Measurements from ENCODE around the gene TSPAN7. TPM values are rescaled to one million over a fixed set of nuclear protein-coding genes. Genes with fewer than 3 reads are reported as not detected.

TSPAN7 gene
- total RNA-seq, 1 donor from 2014 or later = 25.6 TPM

DNA sequence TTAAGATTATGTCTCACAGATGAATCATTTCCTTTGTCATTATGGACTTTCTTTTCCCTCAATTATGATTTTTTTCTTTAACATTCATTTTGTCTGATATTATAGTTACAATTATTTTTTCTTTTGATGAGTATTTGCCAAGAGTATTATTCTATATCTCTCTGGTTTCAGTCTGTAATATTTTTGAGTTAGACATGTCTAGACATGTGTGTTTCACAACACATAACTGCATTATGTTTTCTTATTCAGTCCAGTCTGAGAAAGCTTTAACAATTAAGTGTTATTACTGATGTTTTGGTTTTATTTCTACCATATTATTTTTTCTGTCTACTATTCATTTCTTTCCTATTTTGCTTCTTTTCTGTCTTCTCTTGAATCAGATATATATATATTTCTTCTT, 131.6 kb downstream of the TSPAN7 start:
- Histone ChIP-seq H3K27ac (ENCODE audit: low read depth, low read length) (no peak overlapping the region), H3K4me1 (ENCODE audit: control insufficient read depth in 3 of 3, insufficient read depth in 3 of 3, low read length in 3 of 3) (peaks cover 0 to 3% (median 0%) of the 10 kb centered on the region in 3 donors), H3K27me3 (ENCODE audit: control insufficient read depth in 3 of 3, insufficient read depth in 3 of 3, low read length in 3 of 3) (no peaks in the 10 kb centered on the region), H3K36me3 (ENCODE audit: control insufficient read depth in 3 of 3, insufficient read depth in 3 of 3, low read length in 3 of 3) (peaks cover 3 to 5% (median 5%) of the 10 kb centered on the region in 3 donors), H3K4me3 (ENCODE audit: low read length in 3 of 3) (no peak overlapping the region), H3K9me3 (ENCODE audit: control insufficient read depth in 3 of 3, low read length in 3 of 3) (no peaks in the 10 kb centered on the region), H3K9ac (ENCODE audit: low read depth in 1 of 3, low read length in 3 of 3) (no peak overlapping the region)

DNA sequence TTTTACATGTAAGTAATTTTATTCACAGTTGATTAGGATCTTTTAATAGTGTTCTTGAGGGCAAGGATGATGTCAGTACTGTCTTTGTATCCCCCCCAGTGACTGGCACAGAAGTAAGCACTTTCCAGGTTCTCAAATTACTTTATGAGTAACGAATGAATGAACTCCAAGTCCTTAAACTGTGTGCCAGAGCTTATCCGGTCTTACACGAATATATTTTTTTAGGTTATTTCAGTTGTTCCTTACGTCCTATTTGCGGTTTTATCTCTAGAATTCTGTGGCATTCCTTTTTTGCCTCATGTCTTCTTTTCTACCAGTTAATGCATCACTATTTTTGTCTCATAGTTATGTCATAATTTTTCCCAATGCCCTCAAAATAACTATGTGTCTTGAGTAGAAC, 133.1 kb downstream of the TSPAN7 start:
- Histone ChIP-seq H3K4me3 (ENCODE audit: low read length in 3 of 3) (no peak overlapping the region), H3K27me3 (ENCODE audit: control insufficient read depth in 3 of 3, insufficient read depth in 3 of 3, low read length in 3 of 3) (no peaks in the 10 kb centered on the region), H3K9me3 (ENCODE audit: control insufficient read depth in 3 of 3, low read length in 3 of 3) (no peaks in the 10 kb centered on the region), H3K9ac (ENCODE audit: low read depth in 1 of 3, low read length in 3 of 3) (no peak overlapping the region), H3K27ac (ENCODE audit: low read depth, low read length) (no peak overlapping the region), H3K4me1 (ENCODE audit: control insufficient read depth in 3 of 3, insufficient read depth in 3 of 3, low read length in 3 of 3) (peaks cover 0 to 3% (median 0%) of the 10 kb centered on the region in 3 donors), H3K36me3 (ENCODE audit: control insufficient read depth in 3 of 3, insufficient read depth in 3 of 3, low read length in 3 of 3) (no peaks in the 10 kb centered on the region)

DNA sequence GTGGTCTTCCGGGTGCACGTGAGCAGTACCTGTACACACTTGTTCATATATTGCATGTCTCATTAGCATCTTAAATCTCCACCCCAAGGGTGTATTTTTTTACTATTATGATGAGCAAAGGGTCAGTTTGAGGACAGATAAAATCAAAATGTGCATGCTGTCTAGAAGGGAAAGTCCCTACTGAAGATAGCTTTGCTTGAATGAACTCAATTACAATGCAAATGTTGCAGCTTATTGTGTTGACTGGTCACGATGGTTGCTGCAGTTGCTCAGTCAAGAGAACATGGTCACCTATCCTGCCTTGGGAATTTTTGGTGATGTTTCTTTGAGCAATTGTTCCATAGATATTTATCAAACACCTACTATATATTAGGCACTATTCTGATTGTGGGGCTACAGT, 136.1 kb downstream of the TSPAN7 start:
- no peaks in the 10 kb centered on the region for H3K9me3 ChIP-seq (ENCODE audit: control insufficient read depth in 3 of 3, low read length in 3 of 3)
- H3K4me3 ChIP-seq (ENCODE audit: low read length in 3 of 3) = no peak overlapping the region
- H3K4me1 ChIP-seq (ENCODE audit: control insufficient read depth in 3 of 3, insufficient read depth in 3 of 3, low read length in 3 of 3) = peaks cover 0 to 8% (median 2%) of the 10 kb centered on the region in 3 donors
- H3K27me3 ChIP-seq (ENCODE audit: control insufficient read depth in 3 of 3, insufficient read depth in 3 of 3, low read length in 3 of 3) = no peaks in the 10 kb centered on the region
- H3K9ac ChIP-seq (ENCODE audit: low read depth in 1 of 3, low read length in 3 of 3) = no peak overlapping the region
- H3K27ac ChIP-seq (ENCODE audit: low read depth, low read length) = no peak overlapping the region
- H3K36me3 ChIP-seq (ENCODE audit: control insufficient read depth in 3 of 3, insufficient read depth in 3 of 3, low read length in 3 of 3) = no peaks in the 10 kb centered on the region

DNA sequence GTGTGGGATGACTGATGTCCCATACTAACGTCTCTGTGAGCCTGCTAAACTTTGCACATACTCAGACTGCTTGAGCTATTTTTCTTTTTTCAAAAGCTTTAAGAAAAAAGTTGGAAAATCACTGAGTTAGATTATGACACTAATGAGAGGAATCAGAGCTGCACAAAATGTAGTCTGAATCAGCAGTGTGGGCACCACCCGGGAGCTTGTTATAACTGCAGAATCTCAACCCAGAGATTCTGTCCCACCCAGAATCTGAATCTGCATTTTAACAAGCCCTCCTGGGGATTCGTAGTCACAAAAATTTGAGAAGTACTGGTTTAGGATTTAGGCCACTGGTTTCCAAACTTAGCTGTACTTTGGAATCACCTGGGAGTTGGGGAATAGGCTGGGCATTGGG, 137.8 kb downstream of the TSPAN7 start:
- Histone ChIP-seq H3K27ac (ENCODE audit: low read depth, low read length) (peak overlapping the region; percentile 43), H3K27me3 (ENCODE audit: control insufficient read depth in 3 of 3, insufficient read depth in 3 of 3, low read length in 3 of 3) (no peaks in the 10 kb centered on the region), H3K9me3 (ENCODE audit: control insufficient read depth in 3 of 3, low read length in 3 of 3) (no peaks in the 10 kb centered on the region)

DNA sequence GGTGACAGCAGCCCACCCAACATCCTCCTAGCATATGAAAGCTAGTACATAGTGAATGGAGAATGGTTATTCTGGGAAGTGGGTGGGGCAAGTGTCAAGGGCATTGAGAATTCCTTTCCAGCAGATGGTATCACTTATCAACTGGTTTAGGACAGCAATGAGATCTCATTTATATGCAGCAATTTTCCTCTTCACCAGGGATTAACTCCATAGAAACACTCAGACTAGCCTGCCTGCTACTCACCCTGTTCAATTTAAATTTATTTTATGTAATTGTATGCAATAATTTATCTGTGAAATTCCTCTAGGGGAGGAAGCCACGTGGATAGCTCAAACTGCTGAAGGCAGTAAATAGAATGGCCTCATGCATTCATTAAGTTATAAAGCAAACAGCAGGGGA, 138.4 kb downstream of the TSPAN7 start:
- Histone ChIP-seq H3K9ac (ENCODE audit: low read depth in 1 of 3, low read length in 3 of 3) (no peak overlapping the region), H3K9me3 (ENCODE audit: control insufficient read depth in 3 of 3, low read length in 3 of 3) (no peaks in the 10 kb centered on the region), H3K27me3 (ENCODE audit: control insufficient read depth in 3 of 3, insufficient read depth in 3 of 3, low read length in 3 of 3) (no peaks in the 10 kb centered on the region), H3K36me3 (ENCODE audit: control insufficient read depth in 3 of 3, insufficient read depth in 3 of 3, low read length in 3 of 3) (no peaks in the 10 kb centered on the region), H3K4me1 (ENCODE audit: control insufficient read depth in 3 of 3, insufficient read depth in 3 of 3, low read length in 3 of 3) (peaks cover 0 to 6% (median 2%) of the 10 kb centered on the region in 3 donors), H3K27ac (ENCODE audit: low read depth, low read length) (peak overlapping the region; percentile 43), H3K4me3 (ENCODE audit: low read length in 3 of 3) (no peak overlapping the region)

More for the DNA sequence above, 137.8 kb downstream of the TSPAN7 start:
- no peaks in the 10 kb centered on the region for H3K36me3 ChIP-seq (ENCODE audit: control insufficient read depth in 3 of 3, insufficient read depth in 3 of 3, low read length in 3 of 3)
- H3K4me3 ChIP-seq (ENCODE audit: low read length in 3 of 3) = no peak overlapping the region
- no peak overlapping the region for H3K9ac ChIP-seq (ENCODE audit: low read depth in 1 of 3, low read length in 3 of 3)
- peaks cover 0 to 8% (median 2%) of the 10 kb centered on the region in 3 donors for H3K4me1 ChIP-seq (ENCODE audit: control insufficient read depth in 3 of 3, insufficient read depth in 3 of 3, low read length in 3 of 3)

DNA sequence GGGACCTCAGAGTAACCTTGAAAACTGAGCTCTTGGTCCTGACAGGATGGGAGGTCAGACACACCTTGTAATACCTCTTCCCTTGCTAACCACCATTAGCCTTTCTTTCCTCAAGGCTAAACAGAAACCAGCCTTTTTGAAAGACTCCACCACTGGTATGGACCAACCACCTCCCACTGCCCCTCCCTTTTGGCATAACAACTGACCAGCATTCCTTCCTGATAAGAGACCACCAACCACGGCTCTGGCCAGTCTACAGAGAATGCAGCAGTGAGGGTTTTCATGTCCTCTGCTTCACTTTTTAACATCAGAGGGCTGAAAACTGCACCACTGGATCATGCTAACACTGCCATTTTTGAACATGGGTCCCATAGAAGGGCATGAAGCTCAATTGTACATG, 139.7 kb downstream of the TSPAN7 start:
- H3K4me1 ChIP-seq (ENCODE audit: control insufficient read depth in 3 of 3, insufficient read depth in 3 of 3, low read length in 3 of 3) = peaks cover 0 to 5% (median 2%) of the 10 kb centered on the region in 3 donors
- H3K27me3 ChIP-seq (ENCODE audit: control insufficient read depth in 3 of 3, insufficient read depth in 3 of 3, low read length in 3 of 3) = no peaks in the 10 kb centered on the region
- no peaks in the 10 kb centered on the region for H3K9me3 ChIP-seq (ENCODE audit: control insufficient read depth in 3 of 3, low read length in 3 of 3)
- H3K36me3 ChIP-seq (ENCODE audit: control insufficient read depth in 3 of 3, insufficient read depth in 3 of 3, low read length in 3 of 3) = no peaks in the 10 kb centered on the region
- H3K9ac ChIP-seq (ENCODE audit: low read depth in 1 of 3, low read length in 3 of 3) = no peak overlapping the region
- no peak overlapping the region for H3K27ac ChIP-seq (ENCODE audit: low read depth, low read length)
- H3K4me3 ChIP-seq (ENCODE audit: low read length in 3 of 3) = no peak overlapping the region

DNA sequence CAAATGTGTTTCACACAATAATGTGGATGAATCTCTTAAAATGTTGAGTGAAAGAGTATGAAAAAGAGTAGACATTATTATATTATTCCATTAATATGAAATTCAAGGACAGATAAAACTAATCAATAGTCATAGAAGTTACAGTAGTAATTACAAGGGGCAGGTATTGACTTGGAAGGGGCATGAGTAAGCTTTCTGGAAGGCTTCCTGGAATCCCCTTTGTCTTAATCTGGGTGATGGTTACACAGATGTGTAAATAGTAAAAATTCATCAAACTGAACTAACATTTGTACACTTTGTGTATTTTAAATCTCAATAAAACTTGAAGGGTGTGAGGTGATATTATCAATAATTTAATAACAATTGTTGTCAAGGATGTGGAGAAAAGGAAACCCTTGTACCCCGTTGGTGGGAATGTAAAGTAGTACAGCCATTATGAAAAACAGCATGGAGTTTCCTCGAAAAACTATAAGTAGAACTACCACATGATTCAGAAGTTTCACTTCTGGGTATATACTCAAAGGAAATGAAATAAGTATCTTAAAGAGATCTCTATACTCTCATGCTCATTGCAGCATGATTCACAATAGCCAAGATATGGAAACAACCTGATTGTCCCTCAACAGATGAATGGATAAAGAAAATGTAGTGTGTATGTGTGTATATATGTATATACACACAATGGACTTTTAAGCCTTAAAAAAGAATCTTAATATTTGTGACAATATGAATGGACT, 143.0 kb downstream of the TSPAN7 start:
- Histone ChIP-seq H3K27ac (ENCODE audit: low read depth, low read length) (no peak overlapping the region), H3K9me3 (ENCODE audit: control insufficient read depth in 3 of 3, low read length in 3 of 3) (no peaks in the 10 kb centered on the region), H3K4me3 (ENCODE audit: low read length in 3 of 3) (no peak overlapping the region), H3K36me3 (ENCODE audit: control insufficient read depth in 3 of 3, insufficient read depth in 3 of 3, low read length in 3 of 3) (no peaks in the 10 kb centered on the region), H3K9ac (ENCODE audit: low read depth in 1 of 3, low read length in 3 of 3) (no peak overlapping the region), H3K27me3 (ENCODE audit: control insufficient read depth in 3 of 3, insufficient read depth in 3 of 3, low read length in 3 of 3) (no peaks in the 10 kb centered on the region), H3K4me1 (ENCODE audit: control insufficient read depth in 3 of 3, insufficient read depth in 3 of 3, low read length in 3 of 3) (peaks cover 0 to 5% (median 2%) of the 10 kb centered on the region in 3 donors)

DNA sequence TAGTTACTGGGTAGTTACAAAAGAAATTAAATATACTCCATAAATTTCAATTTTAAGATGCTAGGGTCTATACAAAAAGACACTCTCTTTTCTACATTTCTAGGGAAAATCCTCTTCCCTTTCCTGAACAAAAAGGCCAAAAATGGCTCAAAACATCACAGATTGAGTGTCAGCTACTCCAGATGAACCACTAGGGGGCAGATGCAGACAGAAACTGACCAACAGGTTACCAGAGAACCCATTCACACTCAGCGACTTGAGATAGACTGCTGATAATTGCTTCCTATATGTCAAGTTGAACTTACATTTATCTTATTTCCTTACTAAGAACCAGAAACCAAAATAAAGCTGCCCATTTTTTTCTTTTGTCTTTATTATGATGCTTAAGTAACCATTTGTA, 156.5 kb downstream of the TSPAN7 start:
- Histone ChIP-seq H3K27ac (ENCODE audit: low read depth, low read length) (no peak overlapping the region), H3K4me1 (ENCODE audit: control insufficient read depth in 3 of 3, insufficient read depth in 3 of 3, low read length in 3 of 3) (no peaks in the 10 kb centered on the region), H3K27me3 (ENCODE audit: control insufficient read depth in 3 of 3, insufficient read depth in 3 of 3, low read length in 3 of 3) (no peaks in the 10 kb centered on the region), H3K36me3 (ENCODE audit: control insufficient read depth in 3 of 3, insufficient read depth in 3 of 3, low read length in 3 of 3) (no peaks in the 10 kb centered on the region), H3K9ac (ENCODE audit: low read depth in 1 of 3, low read length in 3 of 3) (no peak overlapping the region), H3K4me3 (ENCODE audit: low read length in 3 of 3) (no peak overlapping the region), H3K9me3 (ENCODE audit: control insufficient read depth in 3 of 3, low read length in 3 of 3) (no peaks in the 10 kb centered on the region)

DNA sequence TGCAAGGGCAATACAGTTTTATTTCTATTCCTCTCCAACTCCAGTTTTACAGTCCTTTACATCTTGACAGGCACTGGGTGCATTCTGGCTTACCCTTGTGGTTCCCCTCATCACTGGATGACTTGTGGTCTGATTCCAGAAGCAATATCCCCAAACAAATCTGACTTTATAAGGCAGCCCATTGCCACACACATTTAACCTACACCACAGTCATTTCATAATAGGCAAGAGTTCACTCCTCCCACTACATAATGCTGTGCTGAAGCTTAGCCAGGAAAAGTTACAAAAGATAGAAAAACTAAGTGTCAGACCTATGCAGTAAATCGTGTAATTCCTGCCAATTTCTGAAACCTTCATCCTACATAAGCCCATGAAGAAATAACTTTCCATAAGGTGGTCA, 157.0 kb downstream of the TSPAN7 start:
- no peak overlapping the region for H3K9ac ChIP-seq (ENCODE audit: low read depth in 1 of 3, low read length in 3 of 3)
- H3K4me3 ChIP-seq (ENCODE audit: low read length in 3 of 3) = no peak overlapping the region
- no peak overlapping the region for H3K27ac ChIP-seq (ENCODE audit: low read depth, low read length)
- no peaks in the 10 kb centered on the region for H3K27me3 ChIP-seq (ENCODE audit: control insufficient read depth in 3 of 3, insufficient read depth in 3 of 3, low read length in 3 of 3)
- no peaks in the 10 kb centered on the region for H3K9me3 ChIP-seq (ENCODE audit: control insufficient read depth in 3 of 3, low read length in 3 of 3)
- no peaks in the 10 kb centered on the region for H3K4me1 ChIP-seq (ENCODE audit: control insufficient read depth in 3 of 3, insufficient read depth in 3 of 3, low read length in 3 of 3)
- no peaks in the 10 kb centered on the region for H3K36me3 ChIP-seq (ENCODE audit: control insufficient read depth in 3 of 3, insufficient read depth in 3 of 3, low read length in 3 of 3)

DNA sequence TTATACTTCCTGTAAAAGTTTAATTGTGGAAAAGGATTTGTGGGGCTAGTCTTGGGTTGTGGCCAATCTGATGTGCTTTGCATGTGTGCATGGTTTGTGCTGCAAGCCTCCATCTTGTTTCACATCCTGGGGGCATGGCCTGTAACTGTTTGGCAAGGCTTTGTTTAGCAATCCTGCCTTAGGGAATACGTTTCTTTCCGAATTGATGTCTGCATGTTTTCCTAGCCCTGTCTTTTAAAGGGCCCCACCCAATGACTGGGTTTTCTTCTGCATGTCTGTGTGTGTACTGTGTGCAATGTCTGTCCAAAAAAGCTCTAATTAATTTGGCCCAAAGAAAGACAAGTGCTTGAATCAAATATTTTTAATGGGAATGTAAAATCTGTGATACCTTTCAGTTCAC, 165.3 kb downstream of the TSPAN7 start:
- Histone ChIP-seq H3K4me1 (ENCODE audit: control insufficient read depth in 3 of 3, insufficient read depth in 3 of 3, low read length in 3 of 3) (no peaks in the 10 kb centered on the region), H3K27me3 (ENCODE audit: control insufficient read depth in 3 of 3, insufficient read depth in 3 of 3, low read length in 3 of 3) (no peaks in the 10 kb centered on the region), H3K9me3 (ENCODE audit: control insufficient read depth in 3 of 3, low read length in 3 of 3) (no peaks in the 10 kb centered on the region), H3K9ac (ENCODE audit: low read depth in 1 of 3, low read length in 3 of 3) (no peak overlapping the region), H3K4me3 (ENCODE audit: low read length in 3 of 3) (no peak overlapping the region), H3K27ac (ENCODE audit: low read depth, low read length) (no peak overlapping the region), H3K36me3 (ENCODE audit: control insufficient read depth in 3 of 3, insufficient read depth in 3 of 3, low read length in 3 of 3) (no peaks in the 10 kb centered on the region)

Measured in skeletal muscle tissue (tissue), 4 donors.